GM10847 (cell line): Measurements from ENCODE around the gene SOX15.

ENCODE experiments used
- POLR2A ChIP-seq: IDR thresholded peaks from 2 replicates; pipeline ENCODE4 v1.6.1; 2011; ENCODE audit not compliant: insufficient read length; ENCODE audit errors: extremely low read depth

The SOX15 gene

GRCh38 chr17:7586673-7587419, 3.0 kb downstream of the SOX15 start:
- TF ChIP-seq POLR2A, result no peak

GRCh38 chr17:7583253-7584109, 6.4 kb downstream of the SOX15 start, which contains the start of gene MPDU1:
Gene MPDU1, plus strand, starts transcription at chr17:7583852. Its CDS starts 11 bp downstream, at chr17:7583863.
- peak; percentile 77 for TF ChIP-seq POLR2A

- no peak for TF ChIP-seq POLR2A
These were observed 7.3 kb downstream of the SOX15 start for GRCh38 chr17:7582396-7583252.

GRCh38 chr17:7580604-7581575, 9.0 kb downstream of the SOX15 start:
- TF ChIP-seq POLR2A, result no peak

- no peak for TF ChIP-seq POLR2A
These were observed 9.9 kb downstream of the SOX15 start for GRCh38 chr17:7579834-7580603.

GRCh38 chr17:7579001-7579833, 10.7 kb downstream of the SOX15 start, which contains the start of gene CD68:
Gene CD68, plus strand, starts transcription at chr17:7579638. Its CDS starts 40 bp downstream, at chr17:7579678.
- TF ChIP-seq POLR2A, result peak; percentile 42

- TF ChIP-seq POLR2A, result no peak
These were observed 12.3 kb downstream of the SOX15 start for GRCh38 chr17:7577327-7578199.

- no peak for TF ChIP-seq POLR2A
These were observed 13.4 kb downstream of the SOX15 start for GRCh38 chr17:7576432-7576937.

- no peak for TF ChIP-seq POLR2A
These were observed 13.9 kb downstream of the SOX15 start for GRCh38 chr17:7575959-7576358.

- TF ChIP-seq POLR2A, result no peak
These were observed 14.4 kb downstream of the SOX15 start for GRCh38 chr17:7575481-7575883.
